ENCODE measurements around the gene CNTNAP4.

The CNTNAP4 gene

GRCh38 chr16:76527244-76527643 is 250.0 kb downstream of the CNTNAP4 start:
- H3K36me3 ChIP-seq (ENCODE audit: control insufficient read depth, insufficient read depth, low read length): no peaks in the 10 kb centered on the region
- H3K4me1 ChIP-seq (ENCODE audit: control insufficient read depth, insufficient read depth, low read length): no peaks in the 10 kb centered on the region
- H3K9ac ChIP-seq (ENCODE audit: low read length): no peak overlapping the region
- no peaks in the 10 kb centered on the region for H3K27me3 ChIP-seq (ENCODE audit: control insufficient read depth, insufficient read depth, low read length)
- no peak overlapping the region for H3K4me3 ChIP-seq (ENCODE audit: low read depth, low read length)
- H3K27ac ChIP-seq (ENCODE audit: low read depth, low read length): no peak overlapping the region
- no peaks in the 10 kb centered on the region for H3K9me3 ChIP-seq (ENCODE audit: control insufficient read depth, insufficient read depth, low read depth, low read length)

- Histone ChIP-seq H3K9me3 (ENCODE audit: control insufficient read depth, insufficient read depth, low read depth, low read length) (no peaks in the 10 kb centered on the region), H3K9ac (ENCODE audit: low read length) (no peak overlapping the region), H3K4me1 (ENCODE audit: control insufficient read depth, insufficient read depth, low read length) (no peaks in the 10 kb centered on the region), H3K36me3 (ENCODE audit: control insufficient read depth, insufficient read depth, low read length) (no peaks in the 10 kb centered on the region), H3K27me3 (ENCODE audit: control insufficient read depth, insufficient read depth, low read length) (no peaks in the 10 kb centered on the region), H3K27ac (ENCODE audit: low read depth, low read length) (no peak overlapping the region), H3K4me3 (ENCODE audit: low read depth, low read length) (no peak overlapping the region)
Measured at GRCh38 chr16:76529120-76529519, 251.9 kb downstream of the CNTNAP4 start.

DNA sequence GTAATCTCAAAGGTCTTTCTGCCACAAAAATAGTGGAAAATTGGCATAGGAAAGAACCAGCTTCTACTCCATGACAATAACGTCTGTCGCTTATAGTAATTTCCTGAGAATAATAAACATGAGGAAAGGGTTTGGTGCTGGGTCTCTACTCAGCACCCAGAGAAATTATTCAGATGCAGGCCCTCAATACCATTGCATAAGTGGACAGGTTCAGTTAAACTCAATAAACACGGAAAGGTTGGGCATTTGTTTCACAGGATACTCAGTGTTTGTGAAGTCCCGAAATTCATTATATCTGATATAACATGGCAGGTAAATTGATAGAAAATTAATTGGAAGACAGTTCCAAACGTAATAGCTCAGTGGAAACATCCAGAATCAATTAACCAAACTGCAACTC is 254.0 kb downstream of the CNTNAP4 start:
- H3K4me1 ChIP-seq (ENCODE audit: control insufficient read depth, insufficient read depth, low read length): no peaks in the 10 kb centered on the region
- no peaks in the 10 kb centered on the region for H3K27me3 ChIP-seq (ENCODE audit: control insufficient read depth, insufficient read depth, low read length)
- H3K36me3 ChIP-seq (ENCODE audit: control insufficient read depth, insufficient read depth, low read length): no peaks in the 10 kb centered on the region
- H3K9me3 ChIP-seq (ENCODE audit: control insufficient read depth, insufficient read depth, low read depth, low read length): no peaks in the 10 kb centered on the region
- no peak overlapping the region for H3K9ac ChIP-seq (ENCODE audit: low read length)
- H3K27ac ChIP-seq (ENCODE audit: low read depth, low read length): no peak overlapping the region
- no peak overlapping the region for H3K4me3 ChIP-seq (ENCODE audit: low read depth, low read length)

DNA sequence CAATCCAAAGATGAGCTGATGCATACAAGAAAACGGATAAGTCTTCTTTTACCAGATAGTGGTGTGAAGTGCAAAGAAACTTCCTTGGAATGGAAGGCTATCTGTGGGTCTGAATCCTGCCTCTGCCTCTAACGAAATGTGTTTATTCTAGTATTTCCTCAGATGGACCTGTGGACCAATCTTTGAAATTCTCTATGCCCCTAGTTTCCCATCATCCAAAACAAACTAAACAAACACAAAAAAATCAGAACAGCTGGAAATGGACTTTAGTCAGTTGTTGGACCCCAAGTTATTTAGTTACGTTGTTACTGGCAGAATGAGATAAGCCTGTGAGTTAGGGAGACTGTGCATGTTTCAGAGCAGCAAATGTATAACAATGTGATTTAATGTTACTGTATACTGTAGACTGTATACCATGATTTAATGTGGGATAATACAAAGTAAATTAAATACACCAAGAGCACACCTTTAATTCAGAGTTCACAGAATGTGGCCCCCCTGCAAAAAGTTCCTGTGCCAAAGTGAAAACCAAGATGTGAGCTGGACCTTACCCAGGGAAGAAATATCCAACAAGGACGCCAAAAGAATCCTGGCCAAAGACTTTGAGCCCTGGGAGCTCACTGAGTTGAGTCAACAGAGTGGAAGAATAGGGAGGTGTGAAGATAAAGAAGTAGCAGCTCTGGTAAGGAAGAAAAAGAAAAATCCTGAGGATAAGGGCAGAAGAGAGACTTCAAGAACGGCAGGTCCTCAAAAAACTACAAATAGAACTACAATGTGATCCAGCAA is 255.2 kb downstream of the CNTNAP4 start:
- no peak overlapping the region for H3K27ac ChIP-seq (ENCODE audit: low read depth, low read length)
- no peak overlapping the region for H3K4me3 ChIP-seq (ENCODE audit: low read depth, low read length)
- H3K9me3 ChIP-seq (ENCODE audit: control insufficient read depth, insufficient read depth, low read depth, low read length): no peaks in the 10 kb centered on the region
- no peaks in the 10 kb centered on the region for H3K27me3 ChIP-seq (ENCODE audit: control insufficient read depth, insufficient read depth, low read length)
- no peak overlapping the region for H3K9ac ChIP-seq (ENCODE audit: low read length)
- H3K4me1 ChIP-seq (ENCODE audit: control insufficient read depth, insufficient read depth, low read length): no peaks in the 10 kb centered on the region
- no peaks in the 10 kb centered on the region for H3K36me3 ChIP-seq (ENCODE audit: control insufficient read depth, insufficient read depth, low read length)

- Histone ChIP-seq H3K27me3 (ENCODE audit: control insufficient read depth, insufficient read depth, low read length) (no peaks in the 10 kb centered on the region), H3K9me3 (ENCODE audit: control insufficient read depth, insufficient read depth, low read depth, low read length) (no peaks in the 10 kb centered on the region), H3K4me3 (ENCODE audit: low read depth, low read length) (no peak overlapping the region), H3K9ac (ENCODE audit: low read length) (no peak overlapping the region), H3K4me1 (ENCODE audit: control insufficient read depth, insufficient read depth, low read length) (no peaks in the 10 kb centered on the region), H3K36me3 (ENCODE audit: control insufficient read depth, insufficient read depth, low read length) (no peaks in the 10 kb centered on the region), H3K27ac (ENCODE audit: low read depth, low read length) (no peak overlapping the region)
Measured at GRCh38 chr16:76539609-76540008, 262.4 kb downstream of the CNTNAP4 start.

- no peaks in the 10 kb centered on the region for H3K36me3 ChIP-seq (ENCODE audit: control insufficient read depth, insufficient read depth, low read length)
Measured at GRCh38 chr16:76541070-76541469, 263.9 kb downstream of the CNTNAP4 start.

DNA sequence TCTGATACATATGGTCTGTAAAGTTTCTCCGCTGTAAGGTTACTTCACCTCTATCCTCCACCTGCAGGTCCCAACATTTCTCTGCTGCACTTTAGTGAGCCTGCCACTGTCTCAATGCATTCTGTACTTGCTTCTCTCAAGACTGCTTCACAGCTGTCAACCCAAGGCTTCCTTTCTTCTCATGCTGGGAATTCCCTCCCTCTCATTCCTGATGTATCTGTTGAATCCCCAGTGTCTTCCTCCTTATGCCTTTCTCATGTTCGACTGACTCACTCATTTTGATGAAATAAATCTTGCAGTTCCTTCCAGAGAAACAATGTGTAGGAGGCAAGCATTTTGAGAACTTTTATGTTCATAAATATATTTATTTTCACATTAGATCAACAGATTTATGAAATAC is 288.3 kb downstream of the CNTNAP4 start:
- no peaks in the 10 kb centered on the region; the same call in 1 of the 2 replicates for H3K27me3 ChIP-seq (ENCODE audit: control insufficient read depth, insufficient read depth, low read length)
- no peak overlapping the region for H3K4me3 ChIP-seq (ENCODE audit: low read depth, low read length)
- no peaks in the 10 kb centered on the region for H3K4me1 ChIP-seq (ENCODE audit: control insufficient read depth, insufficient read depth, low read length)
- H3K27ac ChIP-seq (ENCODE audit: low read depth, low read length): no peak overlapping the region
- no peaks in the 10 kb centered on the region for H3K9me3 ChIP-seq (ENCODE audit: control insufficient read depth, insufficient read depth, low read depth, low read length)
- H3K36me3 ChIP-seq (ENCODE audit: control insufficient read depth, insufficient read depth, low read length): no peaks in the 10 kb centered on the region
- H3K9ac ChIP-seq (ENCODE audit: low read length): no peak overlapping the region

More at GRCh38 chr16:76541070-76541469, 263.9 kb downstream of the CNTNAP4 start:
- Histone ChIP-seq H3K4me3 (ENCODE audit: low read depth, low read length) (no peak overlapping the region), H3K9me3 (ENCODE audit: control insufficient read depth, insufficient read depth, low read depth, low read length) (no peaks in the 10 kb centered on the region), H3K9ac (ENCODE audit: low read length) (no peak overlapping the region), H3K27ac (ENCODE audit: low read depth, low read length) (no peak overlapping the region), H3K27me3 (ENCODE audit: control insufficient read depth, insufficient read depth, low read length) (no peaks in the 10 kb centered on the region), H3K4me1 (ENCODE audit: control insufficient read depth, insufficient read depth, low read length) (no peaks in the 10 kb centered on the region)

GRCh38 chr16:76571755-76572154 is 294.6 kb downstream of the CNTNAP4 start:
- H3K27ac ChIP-seq (ENCODE audit: low read depth, low read length): no peak overlapping the region
- no peak overlapping the region for H3K9ac ChIP-seq (ENCODE audit: low read length)
- no peaks in the 10 kb centered on the region for H3K36me3 ChIP-seq (ENCODE audit: control insufficient read depth, insufficient read depth, low read length)
- H3K4me3 ChIP-seq (ENCODE audit: low read depth, low read length): no peak overlapping the region
- no peaks in the 10 kb centered on the region for H3K4me1 ChIP-seq (ENCODE audit: control insufficient read depth, insufficient read depth, low read length)
- H3K27me3 ChIP-seq (ENCODE audit: control insufficient read depth, insufficient read depth, low read length): no peaks in the 10 kb centered on the region
- no peaks in the 10 kb centered on the region for H3K9me3 ChIP-seq (ENCODE audit: control insufficient read depth, insufficient read depth, low read depth, low read length)

- Histone ChIP-seq H3K27me3 (ENCODE audit: control insufficient read depth, insufficient read depth, low read length) (no peaks in the 10 kb centered on the region), H3K9ac (ENCODE audit: low read length) (no peak overlapping the region), H3K9me3 (ENCODE audit: control insufficient read depth, insufficient read depth, low read depth, low read length) (no peaks in the 10 kb centered on the region), H3K4me3 (ENCODE audit: low read depth, low read length) (no peak overlapping the region), H3K4me1 (ENCODE audit: control insufficient read depth, insufficient read depth, low read length) (no peaks in the 10 kb centered on the region), H3K27ac (ENCODE audit: low read depth, low read length) (no peak overlapping the region), H3K36me3 (ENCODE audit: control insufficient read depth, insufficient read depth, low read length) (no peaks in the 10 kb centered on the region)
Measured at GRCh38 chr16:76573281-76573680, 296.1 kb downstream of the CNTNAP4 start.

GRCh38 chr16:76574651-76575050 is 297.4 kb downstream of the CNTNAP4 start:
- no peak overlapping the region for H3K4me3 ChIP-seq (ENCODE audit: low read depth, low read length)
- no peaks in the 10 kb centered on the region for H3K27me3 ChIP-seq (ENCODE audit: control insufficient read depth, insufficient read depth, low read length)
- H3K9me3 ChIP-seq (ENCODE audit: control insufficient read depth, insufficient read depth, low read depth, low read length): no peaks in the 10 kb centered on the region
- H3K36me3 ChIP-seq (ENCODE audit: control insufficient read depth, insufficient read depth, low read length): no peaks in the 10 kb centered on the region
- H3K9ac ChIP-seq (ENCODE audit: low read length): no peak overlapping the region
- no peaks in the 10 kb centered on the region for H3K4me1 ChIP-seq (ENCODE audit: control insufficient read depth, insufficient read depth, low read length)
- no peak overlapping the region for H3K27ac ChIP-seq (ENCODE audit: low read depth, low read length)

DNA sequence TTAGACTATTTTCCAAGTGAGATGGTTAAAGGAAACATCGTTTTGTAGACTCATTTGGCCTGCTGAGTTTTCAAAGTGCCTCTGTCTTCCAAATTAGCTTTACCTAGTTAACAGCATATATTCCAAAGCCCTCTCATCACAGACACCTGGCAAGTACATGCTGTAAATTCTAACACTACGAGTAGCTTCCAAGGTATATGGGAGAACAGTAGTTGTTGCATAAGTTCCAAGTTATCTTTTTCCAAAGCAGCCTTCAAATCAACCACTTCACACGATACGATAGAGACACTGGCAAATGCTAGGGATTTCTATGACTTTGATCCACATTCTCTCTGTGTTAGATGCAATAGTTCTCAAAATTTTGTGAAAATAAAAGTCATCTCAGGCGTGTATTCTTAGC is 299.3 kb downstream of the CNTNAP4 start:
- no peaks in the 10 kb centered on the region for H3K27me3 ChIP-seq (ENCODE audit: control insufficient read depth, insufficient read depth, low read length)
- no peak overlapping the region for H3K4me3 ChIP-seq (ENCODE audit: low read depth, low read length)
- no peaks in the 10 kb centered on the region for H3K4me1 ChIP-seq (ENCODE audit: control insufficient read depth, insufficient read depth, low read length)
- no peaks in the 10 kb centered on the region for H3K36me3 ChIP-seq (ENCODE audit: control insufficient read depth, insufficient read depth, low read length)
- no peak overlapping the region for H3K27ac ChIP-seq (ENCODE audit: low read depth, low read length)
- no peak overlapping the region for H3K9ac ChIP-seq (ENCODE audit: low read length)
- H3K9me3 ChIP-seq (ENCODE audit: control insufficient read depth, insufficient read depth, low read depth, low read length): no peaks in the 10 kb centered on the region

Data from HUES6 (cell line).